ACHN (cell line): ENCODE data around the gene HTR5A.
A peak's percentile ranks its signal among the peaks of the same experiment; 100 is the strongest.

Source experiments
- DNase-seq: peaks from one replicate; pipeline ENCODE4 v3.0.0-alpha.2; 2015
- in situ Hi-C: cut with HindIII; loops from 2 replicates; pipeline ENCODE4 v1.10.0; 2017; ENCODE audit warnings: low sequenced_read_pairs, low pct_ligation_motif_present, low pct_unique_long_range_greater_than_20kb

Gene HTR5A

DNA sequence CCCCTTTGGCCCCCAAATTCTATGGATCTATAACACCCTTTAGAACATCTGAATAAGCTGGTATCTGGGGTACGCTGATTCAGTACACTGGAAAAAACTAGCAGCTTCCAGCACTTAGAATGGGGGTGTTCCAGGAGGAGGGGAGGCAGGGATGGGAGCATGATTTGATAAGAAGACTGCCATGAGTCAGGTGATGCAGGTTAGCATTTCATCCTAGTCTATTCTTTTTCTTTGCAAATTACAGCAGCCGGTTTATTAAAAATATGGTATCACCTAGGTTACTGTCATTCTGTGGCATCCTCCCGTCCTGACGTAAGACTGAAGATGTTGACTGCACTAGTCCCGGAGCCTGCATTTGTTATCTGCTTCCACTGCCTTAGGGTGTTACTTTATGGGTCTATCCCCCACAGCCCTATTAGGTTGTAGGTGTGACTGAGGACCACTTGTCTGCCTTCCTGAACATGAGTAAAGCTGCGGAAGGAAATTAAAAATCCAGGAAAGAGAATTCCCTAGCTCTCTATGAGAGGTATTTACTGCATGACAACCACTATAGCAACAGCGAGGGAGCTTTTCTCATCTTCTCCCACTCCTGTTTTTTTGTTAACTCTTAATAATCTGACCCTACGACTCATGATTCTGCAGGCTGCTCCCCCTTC, 1.9 kb downstream of the HTR5A start:
- in situ Hi-C loops: no loop called here
- DNase-seq: no peak

- in situ Hi-C loops: no loop called here
- DNase-seq: no peak
Observed at GRCh38 chr7:155073922-155074321, 3.8 kb downstream of the HTR5A start.

GRCh38 chr7:155084021-155084420, 13.9 kb downstream of the HTR5A start:
- DNase-seq: no peak

DNA sequence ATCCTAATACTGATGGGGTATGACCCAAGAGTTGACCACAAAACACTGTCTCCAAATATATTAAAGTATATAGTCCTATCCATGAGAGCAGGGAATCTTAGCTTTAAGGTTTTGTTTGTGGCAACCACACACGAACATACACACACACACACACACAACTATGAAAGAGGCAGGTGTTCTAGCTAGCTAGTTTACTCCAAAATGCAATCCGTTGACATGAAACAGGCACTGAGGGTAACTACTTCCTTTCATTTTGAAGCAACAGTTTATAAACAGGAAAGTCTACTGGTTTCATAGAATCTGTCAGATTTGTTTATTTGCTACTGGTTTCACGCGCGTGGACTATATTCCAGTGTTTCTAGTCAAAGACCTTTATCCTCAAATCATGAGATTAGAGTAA, 14.8 kb downstream of the HTR5A start:
- DNase-seq: no peak
- in situ Hi-C loops: no loop called here

More at GRCh38 chr7:155084021-155084420, 13.9 kb downstream of the HTR5A start:
- in situ Hi-C loops: no loop called here

GRCh38 chr7:155090684-155091083, 20.6 kb downstream of the HTR5A start:
- no peak for DNase-seq

DNA sequence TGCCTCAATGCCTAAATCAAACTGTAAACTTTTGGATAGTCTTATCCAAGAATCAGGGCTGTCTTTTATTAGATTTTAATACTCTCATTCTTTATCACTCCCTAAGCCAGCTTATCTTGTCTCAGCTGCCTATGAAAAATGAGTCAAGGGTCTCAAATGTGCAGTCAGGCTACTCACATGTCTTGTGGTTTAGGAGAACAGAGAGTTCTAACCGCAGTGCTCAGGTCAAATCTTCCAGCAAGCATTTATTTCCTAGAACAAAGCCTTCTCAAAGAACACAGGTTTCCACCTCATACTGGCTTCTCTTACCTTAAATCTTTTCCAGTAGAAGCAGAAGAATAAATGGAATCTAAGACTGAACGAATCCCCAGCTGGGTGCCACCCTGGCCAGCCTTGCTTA, 23.5 kb downstream of the HTR5A start:
- no peak for DNase-seq
- in situ Hi-C loops: no loop called here

More at GRCh38 chr7:155090684-155091083, 20.6 kb downstream of the HTR5A start:
- in situ Hi-C loops: no loop called here

GRCh38 chr7:155094636-155095135, 24.6 kb downstream of the HTR5A start:
- DNase-seq: no peak
- in situ Hi-C loops: no loop called here

DNA sequence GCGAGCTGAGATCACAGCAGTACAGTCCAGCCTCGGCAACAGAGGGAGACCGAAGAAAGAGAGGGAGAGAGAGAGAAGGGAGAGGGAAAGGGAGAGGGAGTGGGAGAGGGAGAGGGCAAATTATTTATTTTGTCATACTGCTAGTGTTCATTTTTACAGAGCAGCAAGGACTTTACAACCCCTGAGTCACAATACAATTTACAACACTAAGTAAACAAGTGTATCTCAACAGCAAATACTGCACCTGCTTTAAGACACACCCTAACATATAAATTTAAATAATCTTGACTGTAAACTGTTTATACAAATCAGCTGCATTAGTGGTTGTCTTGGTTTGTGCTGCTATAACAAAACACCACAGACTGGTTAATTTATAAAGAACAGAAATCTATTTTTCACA, 27.2 kb downstream of the HTR5A start:
- in situ Hi-C loops: no loop called here
- DNase-seq: no peak

DNA sequence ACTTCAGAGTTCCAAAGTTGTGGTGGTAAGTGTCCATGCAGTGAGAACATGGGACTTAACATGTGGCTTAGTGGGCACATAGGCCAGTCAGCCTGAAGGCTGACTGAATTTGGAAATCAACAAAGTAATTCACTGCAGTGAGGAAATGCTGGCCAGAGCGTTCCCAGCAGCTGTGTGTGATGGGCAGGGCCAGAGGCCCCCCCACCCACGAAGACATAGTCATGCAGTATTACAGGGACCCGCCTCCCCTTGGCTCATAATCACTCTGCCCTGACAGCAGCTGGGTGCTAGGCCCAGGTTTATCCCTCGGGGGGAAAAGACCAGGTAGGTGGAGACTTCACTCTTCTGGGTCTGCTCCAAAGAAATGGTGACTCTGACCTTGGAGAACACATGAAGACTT, 33.7 kb downstream of the HTR5A start:
- DNase-seq: no peak
- in situ Hi-C loops: no loop called here

DNA sequence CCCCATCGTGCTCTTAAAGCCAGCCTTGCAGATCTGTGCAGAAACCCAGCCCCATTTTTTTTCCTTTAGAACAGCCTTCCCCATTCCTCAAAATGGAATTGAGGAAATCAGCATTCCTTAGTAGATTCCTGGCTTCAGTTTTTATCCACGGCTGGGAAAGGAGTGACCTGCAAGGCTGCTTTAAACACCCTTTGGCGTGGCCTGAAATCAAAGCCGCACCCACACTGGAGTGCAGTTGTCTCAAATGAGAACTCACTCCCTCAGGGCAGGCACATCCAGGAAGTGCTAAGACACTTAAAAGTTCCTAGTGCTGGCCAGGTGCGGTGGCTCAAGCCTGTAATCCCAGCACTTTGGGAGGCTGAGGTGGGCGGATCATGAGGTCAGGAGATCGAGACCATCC, 34.8 kb downstream of the HTR5A start:
- in situ Hi-C loops: no loop called here
- DNase-seq: no peak

- DNase-seq: no peak
- in situ Hi-C loops: no loop called here
Observed at GRCh38 chr7:155106356-155106755, 36.2 kb downstream of the HTR5A start.

- no peak for DNase-seq
- in situ Hi-C loops: no loop called here
Observed at GRCh38 chr7:155107126-155107525, 37.0 kb downstream of the HTR5A start.

GRCh38 chr7:155108144-155108901, 38.2 kb downstream of the HTR5A start:
- in situ Hi-C loops: no loop called here
- DNase-seq: no peak

DNA sequence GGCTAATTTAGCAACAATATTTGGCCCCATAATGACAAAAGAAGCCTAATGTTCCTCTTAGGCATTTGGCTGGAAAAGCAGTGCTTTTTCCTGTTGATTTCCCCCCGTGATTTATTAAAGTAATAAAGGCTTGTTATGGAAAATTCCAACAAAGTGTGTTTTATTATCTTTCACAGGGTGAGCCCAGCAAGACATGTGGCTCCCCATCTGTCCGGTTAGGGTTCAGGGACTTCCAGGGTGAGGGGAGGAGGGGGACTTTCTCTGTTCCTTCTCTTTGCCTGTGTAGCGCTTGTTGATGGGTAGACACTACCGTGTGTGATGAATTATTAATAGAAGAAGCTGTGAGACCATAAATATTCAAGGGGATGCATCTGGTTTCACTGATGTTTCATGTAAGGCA, 39.0 kb downstream of the HTR5A start:
- no peak for DNase-seq
- in situ Hi-C loops: no loop called here

GRCh38 chr7:155115288-155115687, 45.2 kb downstream of the HTR5A start:
- DNase-seq: no peak
- in situ Hi-C loops: no loop called here

GRCh38 chr7:155119801-155120382, 49.8 kb downstream of the HTR5A start:
- in situ Hi-C loops: no loop called here
- peak; percentile 23 for DNase-seq

DNA sequence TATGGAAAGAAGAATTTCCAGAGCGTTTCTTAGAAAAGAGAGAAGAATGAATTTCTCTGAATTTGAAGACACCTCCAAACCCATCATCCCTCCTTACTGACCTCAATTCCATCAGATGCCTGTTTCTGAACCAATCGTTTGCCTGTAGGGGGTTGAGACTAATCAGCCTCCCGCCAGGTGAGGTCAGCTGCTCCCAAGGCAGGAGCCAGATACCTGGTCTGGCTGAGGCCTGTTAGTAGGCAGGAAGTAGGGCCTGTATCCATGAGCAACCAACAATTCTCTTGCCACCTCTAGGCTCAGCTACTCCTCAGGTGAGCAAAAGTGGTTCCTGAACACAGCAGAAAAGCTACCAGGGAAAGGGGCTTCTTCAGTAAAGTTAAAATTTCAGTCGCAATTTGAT, 50.3 kb downstream of the HTR5A start:
- in situ Hi-C loops: no loop called here
- no peak for DNase-seq

GRCh38 chr7:155122831-155123230, 52.7 kb downstream of the HTR5A start:
- no peak for DNase-seq
- in situ Hi-C loops: no loop called here

GRCh38 chr7:155123413-155123812, 53.3 kb downstream of the HTR5A start:
- in situ Hi-C loops: no loop called here
- DNase-seq: no peak

DNA sequence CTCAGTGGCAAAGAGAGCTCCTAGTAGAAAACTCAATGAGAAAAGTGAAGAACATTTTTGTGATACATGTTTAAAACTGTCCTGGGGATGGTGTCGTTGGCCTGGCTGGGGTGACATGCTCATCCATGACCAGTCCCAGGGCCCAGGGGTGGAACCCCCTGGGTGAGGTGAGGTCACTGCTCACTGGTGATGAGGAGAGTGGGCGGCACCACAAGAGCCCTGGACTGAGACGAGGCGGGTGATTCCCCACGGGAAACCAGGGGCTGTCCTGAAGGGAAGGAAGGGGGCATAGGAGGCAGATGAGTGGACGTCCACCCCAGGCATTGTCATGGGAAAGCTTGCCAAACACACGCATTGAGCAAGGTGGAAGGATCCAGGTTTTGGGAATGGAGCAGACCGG, 54.6 kb downstream of the HTR5A start:
- in situ Hi-C loops: no loop called here
- DNase-seq: no peak
